Transverse colon (tissue), 4 donors: ENCODE data around the gene RPTOR. TPM values are rescaled to one million over a fixed set of nuclear protein-coding genes. Genes with fewer than 3 reads are reported as not detected.

Experiments used
- DNase-seq: peaks from one replicate; pipeline ENCODE4 v3.0.0-alpha.2; 2019
- H3K27ac ChIP-seq, 4 donors: fragments of 200-600 bp; sonication (generic); 2 replicates each; pipeline ENCODE4 v1.5.1; 2016 to 2018; ENCODE audit warnings: inconsistent platforms in 4 of 4
- H3K27me3 ChIP-seq: fragments of 200-600 bp; sonication (generic); 2 replicates; pipeline ENCODE4 v1.5.1; 2017; ENCODE audit warnings: inconsistent platforms
- H3K36me3 ChIP-seq, 4 donors: fragments of 200-600 bp; sonication (generic); 2 replicates each; pipeline ENCODE4 v1.5.1; 2017 to 2019; ENCODE audit warnings: inconsistent platforms in 4 of 4
- H3K4me1 ChIP-seq, 4 donors: fragments of 200-600 bp; sonication (generic); 2 replicates each; pipeline ENCODE4 v1.5.1; 2017 to 2020; ENCODE audit warnings: inconsistent platforms in 4 of 4
- H3K4me3 ChIP-seq, 4 donors: fragments of 200-600 bp; sonication (generic); 1 replicate in 1 of 4; 2 replicates in 3 of 4; pipeline versions ENCODE4 v1.5.1 to v1.6.1; 2017 to 2019; ENCODE audit warnings: inconsistent platforms in 4 of 4
- H3K9me3 ChIP-seq, 2 donors: fragments of 200-600 bp; sonication (generic); 2 replicates each; pipeline ENCODE4 v1.5.1; 2017 to 2019; ENCODE audit warnings: inconsistent platforms in 2 of 2
- CTCF ChIP-seq, 5 experiments: fragments of 200-600 bp in 3 of 5; fragments of 450-650 bp in 2 of 5; sonication (generic) in 3 of 5; IDR thresholded peaks; 1 replicate in 2 of 5; 2 replicates in 3 of 5; pipeline ENCODE4 v1.5.1; 2016 to 2017; ENCODE audit warnings: antibody characterized with exemption in 5 of 5, inconsistent platforms in 3 of 5, mild to moderate bottlenecking in 2 of 5, moderate library complexity in 1 of 5
- EP300 ChIP-seq: sonication (generic); formaldehyde crosslinking; IDR thresholded peaks from one replicate; pipeline ENCODE4 v1.6.1; 2017; ENCODE audit warnings: antibody characterized with exemption, low read depth
- POLR2A ChIP-seq: fragments of 450-650 bp; IDR thresholded peaks from one replicate; pipeline ENCODE4 v1.6.1; 2016; ENCODE audit warnings: antibody characterized with exemption, mild to moderate bottlenecking, moderate library complexity
- POLR2AphosphoS5 ChIP-seq, 3 donors: sonication (generic); formaldehyde crosslinking; IDR thresholded peaks; one replicate each; pipeline ENCODE4 v1.6.1; 2016; ENCODE audit warnings: antibody characterized with exemption in 3 of 3
- WGBS, 2 donors: methylation state at CpG; one replicate each; pipeline ENCODE4 v1.1.5; 2018; ENCODE audit warnings: low coverage in 1 of 2; 5-methylcytosine and 5-hydroxymethylcytosine counted together
- in situ Hi-C, 4 donors: fragments of 200-750 bp; cut with MboI; loops; one replicate each; pipeline versions ENCODE4 v1.15.0 to v1.15.1; 2017; ENCODE audit warnings: low sequenced_read_pairs in 3 of 4, low pct_ligation_motif_present in 1 of 4, low pct_unique_long_range_greater_than_20kb in 1 of 4
- intact Hi-C: fragments of 100-400 bp; cut with DNase I; formaldehyde crosslinking; loops from one replicate; pipeline ENCODE4 v1.15.1; 2023; ENCODE audit warnings: low total_unique reads
- total RNA-seq, 4 donors: library from RNA; depleted of rRNA; stranded (reverse); fragments of >200 nt; gene quantifications; one replicate each; pipeline ENCODE4 v1.1.0, GENCODE V29; 2016

The RPTOR gene
- total RNA-seq, 4 donors from 2014 or later = 28.9 to 79.3 (median 48.0) TPM

DNA sequence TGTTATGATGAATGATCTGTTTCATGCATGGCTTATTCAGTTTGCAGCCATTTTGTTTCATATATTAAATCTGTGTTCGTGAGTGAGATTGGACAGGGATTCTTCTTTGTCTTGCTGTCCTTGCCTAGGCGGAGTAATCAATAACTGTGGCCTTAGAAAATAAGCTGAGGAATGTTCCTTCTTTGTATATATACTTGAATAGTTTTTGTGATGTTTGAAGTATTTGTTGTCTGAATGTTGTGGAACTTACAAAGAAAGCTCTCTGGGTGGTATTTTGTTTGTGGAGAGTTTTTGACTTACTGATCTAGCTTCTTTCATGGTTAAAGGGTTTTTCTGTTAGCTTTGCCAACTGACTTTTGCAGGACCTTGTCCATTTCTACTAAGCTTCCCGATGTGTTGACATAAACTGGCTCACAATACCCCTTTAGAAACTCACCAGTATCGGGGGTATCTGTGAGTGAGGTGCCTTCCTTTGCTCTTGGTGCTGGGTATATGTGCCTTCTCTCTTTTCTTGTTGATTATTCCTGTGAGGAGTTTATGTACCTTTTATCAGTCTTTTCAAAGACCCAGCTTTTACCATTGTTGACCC, 166.2 kb downstream of the RPTOR start:
- Histone ChIP-seq H3K36me3 (no peaks in the 10 kb centered on the region), H3K9me3 (no peaks in the 10 kb centered on the region), H3K27me3 (no peaks in the 10 kb centered on the region), H3K27ac (no peak overlapping the region), H3K4me1 (peaks cover 0 to 8% (median 0%) of the 10 kb centered on the region in 4 donors), H3K4me3 (no peak overlapping the region)
- WGBS, 2 donors = 87 to 92% methylated on average over 4 of the region's 4 CpGs
- intact Hi-C loops = no loop called here
- no peak for TF ChIP-seq EP300
- TF ChIP-seq CTCF (IDR thresholded peaks at IDR 0.05) = no peak
- no peak for TF ChIP-seq POLR2AphosphoS5 (IDR thresholded peaks at IDR 0.05)
- no peak for TF ChIP-seq POLR2A
- in situ Hi-C loops = no loop called here
- DNase-seq = no peak

- intact Hi-C loops (no loop called here), in situ Hi-C loops (no loop called here)
- Histone ChIP-seq H3K9me3 (no peaks in the 10 kb centered on the region), H3K27me3 (no peaks in the 10 kb centered on the region), H3K4me3 (no peak overlapping the region), H3K27ac (no peak overlapping the region), H3K36me3 (no peaks in the 10 kb centered on the region), H3K4me1 (no peaks in the 10 kb centered on the region)
- TF ChIP-seq CTCF (IDR thresholded peaks at IDR 0.05) = no peak
- no peak for TF ChIP-seq POLR2A
- no peak for TF ChIP-seq EP300
- TF ChIP-seq POLR2AphosphoS5 (IDR thresholded peaks at IDR 0.05) = no peak
- WGBS, 2 donors = 89 to 94% methylated on average over 4 of the region's 4 CpGs
- DNase-seq = no peak
Observed at GRCh38 chr17:80712089-80712488, 167.5 kb downstream of the RPTOR start.

- DNase-seq = no peak
- 85 to 94% methylated on average over 8 of the region's 8 CpGs for WGBS, 2 donors
- Histone ChIP-seq H3K27ac (no peak overlapping the region), H3K36me3 (no peaks in the 10 kb centered on the region), H3K4me1 (no peaks in the 10 kb centered on the region), H3K4me3 (no peak overlapping the region), H3K27me3 (no peaks in the 10 kb centered on the region), H3K9me3 (no peaks in the 10 kb centered on the region)
- TF ChIP-seq EP300 = no peak
- no peak for TF ChIP-seq POLR2A
- no peak for TF ChIP-seq POLR2AphosphoS5 (IDR thresholded peaks at IDR 0.05)
- TF ChIP-seq CTCF (IDR thresholded peaks at IDR 0.05) = no peak
- in situ Hi-C loops (no loop called here), intact Hi-C loops (no loop called here)
Observed at GRCh38 chr17:80712606-80713005, 168.0 kb downstream of the RPTOR start.

- intact Hi-C loops = no loop called here
Observed at GRCh38 chr17:80716986-80717719, 172.5 kb downstream of the RPTOR start.

More at GRCh38 chr17:80716986-80717719, 172.5 kb downstream of the RPTOR start:
- Histone ChIP-seq H3K9me3 (no peaks in the 10 kb centered on the region), H3K4me3 (no peak overlapping the region), H3K27ac (no peak overlapping the region), H3K4me1 (peaks cover 0 to 7% (median 0%) of the 10 kb centered on the region in 4 donors), H3K36me3 (no peaks in the 10 kb centered on the region), H3K27me3 (no peaks in the 10 kb centered on the region)
- 94 to 97% methylated on average over 6 to 10 of the region's 10 CpGs for WGBS, 2 donors
- TF ChIP-seq POLR2AphosphoS5 (IDR thresholded peaks at IDR 0.05) = no peak
- TF ChIP-seq EP300 = no peak
- TF ChIP-seq CTCF (IDR thresholded peaks at IDR 0.05) = no peak
- TF ChIP-seq POLR2A = no peak
- in situ Hi-C loops = no loop called here
- DNase-seq = no peak
